ENCODE measurements around the gene LRRC8B.

LRRC8B gene

GRCh38 chr1:89566761-89567174 lies 42.1 kb downstream of the LRRC8B start:
- no peaks in the 10 kb centered on the region for H3K4me1 ChIP-seq (ENCODE audit: control insufficient read depth, insufficient read depth, low read length)
- H3K9ac ChIP-seq (ENCODE audit: low read length in 2 of 2) = peak overlapping the region in 1 of 2 donors; percentile 23
- H3K9me3 ChIP-seq (ENCODE audit: control insufficient read depth in 2 of 2, low read length in 2 of 2) = no peaks in the 10 kb centered on the region
- H3K27me3 ChIP-seq (ENCODE audit: control insufficient read depth in 1 of 2, insufficient read depth in 2 of 2, low read length in 2 of 2) = no peaks in the 10 kb centered on the region
- no peaks in the 10 kb centered on the region for H3K36me3 ChIP-seq (ENCODE audit: control insufficient read depth in 2 of 2, insufficient read depth in 2 of 2, low read length in 2 of 2)
- no peak overlapping the region for H3K27ac ChIP-seq (ENCODE audit: low read length)
- no peak overlapping the region for H3K4me3 ChIP-seq (ENCODE audit: low read length in 2 of 2)

GRCh38 chr1:89567797-89568196 lies 43.2 kb downstream of the LRRC8B start:
- H3K36me3 ChIP-seq (ENCODE audit: control insufficient read depth in 2 of 2, insufficient read depth in 2 of 2, low read length in 2 of 2) = no peaks in the 10 kb centered on the region
- no peaks in the 10 kb centered on the region for H3K27me3 ChIP-seq (ENCODE audit: control insufficient read depth in 1 of 2, insufficient read depth in 2 of 2, low read length in 2 of 2)
- no peak overlapping the region for H3K27ac ChIP-seq (ENCODE audit: low read length)
- no peaks in the 10 kb centered on the region for H3K9me3 ChIP-seq (ENCODE audit: control insufficient read depth in 2 of 2, low read length in 2 of 2)
- no peak overlapping the region for H3K9ac ChIP-seq (ENCODE audit: low read length in 2 of 2)
- no peaks in the 10 kb centered on the region for H3K4me1 ChIP-seq (ENCODE audit: control insufficient read depth, insufficient read depth, low read length)
- H3K4me3 ChIP-seq (ENCODE audit: low read length in 2 of 2) = no peak overlapping the region

GRCh38 chr1:89573410-89573809 lies 48.8 kb downstream of the LRRC8B start:
- H3K9me3 ChIP-seq (ENCODE audit: control insufficient read depth in 2 of 2, low read length in 2 of 2) = no peaks in the 10 kb centered on the region
- H3K9ac ChIP-seq (ENCODE audit: low read length in 2 of 2) = no peak overlapping the region
- no peaks in the 10 kb centered on the region for H3K4me1 ChIP-seq (ENCODE audit: control insufficient read depth, insufficient read depth, low read length)
- H3K4me3 ChIP-seq (ENCODE audit: low read length in 2 of 2) = no peak overlapping the region
- no peaks in the 10 kb centered on the region for H3K27me3 ChIP-seq (ENCODE audit: control insufficient read depth in 1 of 2, insufficient read depth in 2 of 2, low read length in 2 of 2)
- no peak overlapping the region for H3K27ac ChIP-seq (ENCODE audit: low read length)
- H3K36me3 ChIP-seq (ENCODE audit: control insufficient read depth in 2 of 2, insufficient read depth in 2 of 2, low read length in 2 of 2) = no peaks in the 10 kb centered on the region

- Histone ChIP-seq H3K27ac (ENCODE audit: low read length) (no peak overlapping the region), H3K9ac (ENCODE audit: low read length in 2 of 2) (no peak overlapping the region), H3K27me3 (ENCODE audit: control insufficient read depth in 1 of 2, insufficient read depth in 2 of 2, low read length in 2 of 2) (no peaks in the 10 kb centered on the region), H3K9me3 (ENCODE audit: control insufficient read depth in 2 of 2, low read length in 2 of 2) (no peaks in the 10 kb centered on the region), H3K4me3 (ENCODE audit: low read length in 2 of 2) (no peak overlapping the region), H3K36me3 (ENCODE audit: control insufficient read depth in 2 of 2, insufficient read depth in 2 of 2, low read length in 2 of 2) (no peaks in the 10 kb centered on the region), H3K4me1 (ENCODE audit: control insufficient read depth, insufficient read depth, low read length) (no peaks in the 10 kb centered on the region)
Observed at GRCh38 chr1:89574621-89575020, 50.0 kb downstream of the LRRC8B start.

- Histone ChIP-seq H3K36me3 (ENCODE audit: control insufficient read depth in 2 of 2, insufficient read depth in 2 of 2, low read length in 2 of 2) (no peaks in the 10 kb centered on the region), H3K9me3 (ENCODE audit: control insufficient read depth in 2 of 2, low read length in 2 of 2) (no peaks in the 10 kb centered on the region), H3K27ac (ENCODE audit: low read length) (no peak overlapping the region), H3K4me3 (ENCODE audit: low read length in 2 of 2) (no peak overlapping the region), H3K4me1 (ENCODE audit: control insufficient read depth, insufficient read depth, low read length) (no peaks in the 10 kb centered on the region), H3K9ac (ENCODE audit: low read length in 2 of 2) (no peak overlapping the region), H3K27me3 (ENCODE audit: control insufficient read depth in 1 of 2, insufficient read depth in 2 of 2, low read length in 2 of 2) (no peaks in the 10 kb centered on the region)
Observed at GRCh38 chr1:89575207-89575606, 50.6 kb downstream of the LRRC8B start.

GRCh38 chr1:89576013-89576412 lies 51.4 kb downstream of the LRRC8B start:
- Histone ChIP-seq H3K27ac (ENCODE audit: low read length) (no peak overlapping the region), H3K36me3 (ENCODE audit: control insufficient read depth in 2 of 2, insufficient read depth in 2 of 2, low read length in 2 of 2) (no peaks in the 10 kb centered on the region), H3K4me3 (ENCODE audit: low read length in 2 of 2) (no peak overlapping the region), H3K9me3 (ENCODE audit: control insufficient read depth in 2 of 2, low read length in 2 of 2) (no peaks in the 10 kb centered on the region), H3K4me1 (ENCODE audit: control insufficient read depth, insufficient read depth, low read length) (no peaks in the 10 kb centered on the region), H3K27me3 (ENCODE audit: control insufficient read depth in 1 of 2, insufficient read depth in 2 of 2, low read length in 2 of 2) (no peaks in the 10 kb centered on the region), H3K9ac (ENCODE audit: low read length in 2 of 2) (no peak overlapping the region)

GRCh38 chr1:89578151-89578550 lies 53.5 kb downstream of the LRRC8B start:
- H3K4me3 ChIP-seq (ENCODE audit: low read length in 2 of 2) = no peak overlapping the region
- no peak overlapping the region for H3K27ac ChIP-seq (ENCODE audit: low read length)
- H3K27me3 ChIP-seq (ENCODE audit: control insufficient read depth in 1 of 2, insufficient read depth in 2 of 2, low read length in 2 of 2) = no peaks in the 10 kb centered on the region
- H3K4me1 ChIP-seq (ENCODE audit: control insufficient read depth, insufficient read depth, low read length) = no peaks in the 10 kb centered on the region
- peaks cover 3 to 8% of the 10 kb centered on the region in 2 donors for H3K36me3 ChIP-seq (ENCODE audit: control insufficient read depth in 2 of 2, insufficient read depth in 2 of 2, low read length in 2 of 2)
- H3K9me3 ChIP-seq (ENCODE audit: control insufficient read depth in 2 of 2, low read length in 2 of 2) = no peaks in the 10 kb centered on the region
- no peak overlapping the region for H3K9ac ChIP-seq (ENCODE audit: low read length in 2 of 2)

- H3K27ac ChIP-seq (ENCODE audit: low read length) = no peak overlapping the region
- no peaks in the 10 kb centered on the region for H3K9me3 ChIP-seq (ENCODE audit: control insufficient read depth in 2 of 2, low read length in 2 of 2)
- H3K27me3 ChIP-seq (ENCODE audit: control insufficient read depth in 1 of 2, insufficient read depth in 2 of 2, low read length in 2 of 2) = no peaks in the 10 kb centered on the region
Observed at GRCh38 chr1:89578946-89579684, 54.5 kb downstream of the LRRC8B start.

GRCh38 chr1:89580036-89580435 lies 55.4 kb downstream of the LRRC8B start:
- Histone ChIP-seq H3K4me3 (ENCODE audit: low read length in 2 of 2) (no peak overlapping the region), H3K27ac (ENCODE audit: low read length) (no peak overlapping the region), H3K36me3 (ENCODE audit: control insufficient read depth in 2 of 2, insufficient read depth in 2 of 2, low read length in 2 of 2) (peaks cover 10 to 16% of the 10 kb centered on the region in 2 donors), H3K4me1 (ENCODE audit: control insufficient read depth, insufficient read depth, low read length) (no peaks in the 10 kb centered on the region), H3K27me3 (ENCODE audit: control insufficient read depth in 1 of 2, insufficient read depth in 2 of 2, low read length in 2 of 2) (no peaks in the 10 kb centered on the region), H3K9ac (ENCODE audit: low read length in 2 of 2) (no peak overlapping the region), H3K9me3 (ENCODE audit: control insufficient read depth in 2 of 2, low read length in 2 of 2) (no peaks in the 10 kb centered on the region)

More at GRCh38 chr1:89578946-89579684, 54.5 kb downstream of the LRRC8B start:
- no peak overlapping the region for H3K4me3 ChIP-seq (ENCODE audit: low read length in 2 of 2)
- H3K36me3 ChIP-seq (ENCODE audit: control insufficient read depth in 2 of 2, insufficient read depth in 2 of 2, low read length in 2 of 2) = peaks cover 7 to 12% of the 10 kb centered on the region in 2 donors
- no peaks in the 10 kb centered on the region for H3K4me1 ChIP-seq (ENCODE audit: control insufficient read depth, insufficient read depth, low read length)
- H3K9ac ChIP-seq (ENCODE audit: low read length in 2 of 2) = no peak overlapping the region

GRCh38 chr1:89581859-89582258 lies 57.2 kb downstream of the LRRC8B start:
- Histone ChIP-seq H3K36me3 (ENCODE audit: control insufficient read depth in 2 of 2, insufficient read depth in 2 of 2, low read length in 2 of 2) (peaks cover 10 to 16% of the 10 kb centered on the region in 2 donors), H3K27me3 (ENCODE audit: control insufficient read depth in 1 of 2, insufficient read depth in 2 of 2, low read length in 2 of 2) (no peaks in the 10 kb centered on the region), H3K4me3 (ENCODE audit: low read length in 2 of 2) (no peak overlapping the region), H3K9me3 (ENCODE audit: control insufficient read depth in 2 of 2, low read length in 2 of 2) (no peaks in the 10 kb centered on the region), H3K27ac (ENCODE audit: low read length) (no peak overlapping the region), H3K4me1 (ENCODE audit: control insufficient read depth, insufficient read depth, low read length) (no peaks in the 10 kb centered on the region), H3K9ac (ENCODE audit: low read length in 2 of 2) (no peak overlapping the region)

- Histone ChIP-seq H3K9me3 (ENCODE audit: control insufficient read depth in 2 of 2, low read length in 2 of 2) (no peaks in the 10 kb centered on the region), H3K9ac (ENCODE audit: low read length in 2 of 2) (no peak overlapping the region), H3K27ac (ENCODE audit: low read length) (no peak overlapping the region), H3K4me1 (ENCODE audit: control insufficient read depth, insufficient read depth, low read length) (no peaks in the 10 kb centered on the region), H3K36me3 (ENCODE audit: control insufficient read depth in 2 of 2, insufficient read depth in 2 of 2, low read length in 2 of 2) (peaks cover 10 to 16% of the 10 kb centered on the region in 2 donors), H3K4me3 (ENCODE audit: low read length in 2 of 2) (no peak overlapping the region), H3K27me3 (ENCODE audit: control insufficient read depth in 1 of 2, insufficient read depth in 2 of 2, low read length in 2 of 2) (no peaks in the 10 kb centered on the region)
Observed at GRCh38 chr1:89582571-89582970, 57.9 kb downstream of the LRRC8B start.
